Keratinocyte (primary cell): Measurements from ENCODE around the gene GSG1. TPM values are rescaled to one million over a fixed set of nuclear protein-coding genes. Genes with fewer than 3 reads are reported as not detected.

ENCODE experiments used
- DNase-seq: peaks from one replicate; pipeline ENCODE4 v3.0.0-alpha.2; 2011; ENCODE audit warnings: low read depth, missing footprints, low spot score
- FAIRE-seq: peaks from 2 replicates; lab custom pipeline; 2011; peaks lifted over from hg19 to GRCh38; lab: Jason Lieb, UNC
- H2AFZ ChIP-seq: 2 replicates; pipeline ENCODE4 v1.6.0; 2012; ENCODE audit warnings: low read length, control low read depth, inconsistent platforms; ENCODE audit not compliant: control insufficient read depth
- H3K27ac ChIP-seq: 2 replicates; pipeline ENCODE4 v1.5.1; 2011; ENCODE audit warnings: low read length; ENCODE audit not compliant: control insufficient read depth, insufficient read depth
- H3K27me3 ChIP-seq: 3 replicates; pipeline ENCODE4 v1.6.0; 2011; ENCODE audit warnings: low read length; ENCODE audit not compliant: control insufficient read depth, insufficient read depth; ENCODE audit errors: extremely low read depth
- H3K36me3 ChIP-seq, 2 experiments: 2 replicates in 1 of 2; 3 replicates in 1 of 2; pipeline ENCODE4 v1.5.1; 2011; ENCODE audit warnings: low read length in 2 of 2, mild to moderate bottlenecking in 1 of 2; ENCODE audit not compliant: control insufficient read depth in 2 of 2, insufficient read depth in 2 of 2; ENCODE audit errors: extremely low read depth in 1 of 2
- H3K4me1 ChIP-seq: 3 replicates; pipeline ENCODE4 v1.5.1; 2011; ENCODE audit warnings: low read length; ENCODE audit not compliant: control insufficient read depth, insufficient read depth; ENCODE audit errors: extremely low read depth
- H3K4me2 ChIP-seq: 3 replicates; pipeline ENCODE4 v1.6.0; 2011; ENCODE audit warnings: low read depth, low read length; ENCODE audit not compliant: control insufficient read depth, insufficient read depth; ENCODE audit errors: extremely low read depth
- H3K4me3 ChIP-seq, 3 experiments: fragments of 200-600 bp in 1 of 3; sonication (generic) in 1 of 3; 2 replicates in 2 of 3; 3 replicates in 1 of 3; pipeline ENCODE4 v1.5.1; 2011 to 2016; ENCODE audit warnings: low read length in 3 of 3, mild to moderate bottlenecking in 3 of 3, control low read depth in 2 of 3, inconsistent platforms in 1 of 3, low read depth in 1 of 3, mixed read lengths in 1 of 3, mixed run types in 1 of 3, moderate library complexity in 1 of 3; ENCODE audit not compliant: control insufficient read depth in 2 of 3, insufficient read depth in 2 of 3; ENCODE audit errors: extremely low read depth in 1 of 3
- H3K79me2 ChIP-seq: 2 replicates; pipeline ENCODE4 v1.6.0; 2012; ENCODE audit warnings: low read length; ENCODE audit not compliant: control insufficient read depth, insufficient read depth
- H3K9ac ChIP-seq: 3 replicates; pipeline ENCODE4 v1.6.0; 2011; ENCODE audit warnings: low read length; ENCODE audit not compliant: control insufficient read depth, insufficient read depth; ENCODE audit errors: extremely low read depth
- H3K9me1 ChIP-seq: 3 replicates; pipeline ENCODE4 v1.6.0; 2011; ENCODE audit warnings: low read length; ENCODE audit not compliant: control insufficient read depth, insufficient read depth; ENCODE audit errors: extremely low read depth
- H3K9me3 ChIP-seq: 2 replicates; pipeline ENCODE4 v1.5.1; 2012; ENCODE audit warnings: low read depth, low read length; ENCODE audit not compliant: control insufficient read depth
- H4K20me1 ChIP-seq: 3 replicates; pipeline ENCODE4 v1.6.0; 2011; ENCODE audit warnings: low read length; ENCODE audit not compliant: control insufficient read depth, insufficient read depth; ENCODE audit errors: extremely low read depth
- CTCF ChIP-seq, 3 experiments: IDR thresholded peaks in 1 of 3; conservative IDR thresholded peaks in 1 of 3; optimal IDR thresholded peaks in 1 of 3; 2 replicates in 2 of 3; 3 replicates in 1 of 3; pipeline versions ENCODE3 to v1.5.1; 2011; ENCODE audit warnings: low read length in 3 of 3, mild to moderate bottlenecking in 3 of 3, moderate library complexity in 2 of 3, control low read depth in 1 of 3, inconsistent platforms in 1 of 3; ENCODE audit not compliant: insufficient read depth in 2 of 3; ENCODE audit errors: extremely low read depth in 1 of 3
- EZH2 ChIP-seq: IDR thresholded peaks from one replicate; pipeline ENCODE4 v1.6.1; 2012; ENCODE audit warnings: inconsistent platforms, mild to moderate bottlenecking, low read length, moderate library complexity
- dilution Hi-C: fragments of 300-500 bp; cut with MboI; formaldehyde crosslinking; loops from one replicate; pipeline ENCODE4 v1.7.0; 2020; ENCODE audit warnings: low sequenced_read_pairs; ENCODE audit not compliant: extremely low pct_ligation_motif_present
- polyA plus RNA-seq, 5 experiments: library from polyadenylated mRNA; depleted of rRNA in 3 of 5; stranded (reverse) in 3 of 5; stranded (forward) in 1 of 5; unstranded in 1 of 5; fragments of >200 nt; gene quantifications; 1 replicate in 1 of 5; 2 replicates in 3 of 5; 3 replicates in 1 of 5; pipeline versions ENCODE4 v1.2.1 to v1.2.3, GENCODE V29; 2011 to 2012; ENCODE audit warnings: missing spikeins in 2 of 5, low read depth in 1 of 5, low replicate concordance in 1 of 5

GSG1 gene
- polyA plus RNA-seq, 1 donor (not counting 4 experiments of a cell fraction or from before 2014, with no cell fraction given), result 0.05 TPM

- H3K27ac ChIP-seq, result no peak overlapping the region
- no peaks in the 10 kb centered on the region for H3K79me2 ChIP-seq
- H3K4me2 ChIP-seq, result no peak overlapping the region
- no peaks in the 10 kb centered on the region for H3K9me1 ChIP-seq
- DNase-seq (no peak), FAIRE-seq (no peak)
- no peak for TF ChIP-seq EZH2
- no peak for TF ChIP-seq CTCF (optimal IDR thresholded peaks at IDR 0.05 in 1 of 3, IDR thresholded peaks at IDR 0.05 in 1 of 3, conservative IDR thresholded peaks at IDR 0.05 in 1 of 3; ENCODE audit: extremely low read depth in 1 of 3, insufficient read depth in 2 of 3, low read length in 3 of 3)
- no peak overlapping the region for H2AFZ ChIP-seq
- dilution Hi-C loops, result no loop called here
- H3K4me3 ChIP-seq, result no peak overlapping the region
- H4K20me1 ChIP-seq, result no peaks in the 10 kb centered on the region
- no peaks in the 10 kb centered on the region for H3K4me1 ChIP-seq
- no peaks in the 10 kb centered on the region for H3K36me3 ChIP-seq
- no peaks in the 10 kb centered on the region for H3K27me3 ChIP-seq
- H3K9me3 ChIP-seq, result no peaks in the 10 kb centered on the region
- H3K9ac ChIP-seq, result no peak overlapping the region
Observed at GRCh38 chr12:13080266-13080665, 23.2 kb downstream of the GSG1 start.

GRCh38 chr12:13079440-13079906 is 24.0 kb downstream of the GSG1 start:
- Histone ChIP-seq H3K9me3 (no peaks in the 10 kb centered on the region), H3K79me2 (no peaks in the 10 kb centered on the region), H3K9me1 (no peaks in the 10 kb centered on the region), H3K27me3 (no peaks in the 10 kb centered on the region), H3K9ac (no peak overlapping the region), H3K4me3 (no peak overlapping the region), H3K27ac (no peak overlapping the region), H3K4me2 (no peak overlapping the region), H3K4me1 (peaks cover 4% of the 10 kb centered on the region), H2AFZ (no peak overlapping the region), H3K36me3 (no peaks in the 10 kb centered on the region), H4K20me1 (no peaks in the 10 kb centered on the region)
- TF ChIP-seq EZH2 (no peak), CTCF (optimal IDR thresholded peaks at IDR 0.05 in 1 of 3, IDR thresholded peaks at IDR 0.05 in 1 of 3, conservative IDR thresholded peaks at IDR 0.05 in 1 of 3; ENCODE audit: extremely low read depth in 1 of 3, insufficient read depth in 2 of 3, low read length in 3 of 3) (no peak)
- DNase-seq, result no peak
- no peak for FAIRE-seq
- dilution Hi-C loops, result no loop called here
